ENCODE measurements around the gene C3orf18. TPM values are rescaled to one million over a fixed set of nuclear protein-coding genes. Genes with fewer than 3 reads are reported as not detected.

C3orf18 gene
- total and polyA plus RNA-seq, 2 donors (not counting 3 experiments of a cell fraction or from before 2014, with no cell fraction given): 1.7 to 2.9 TPM

- ChIA-PET CTCF (interaction anchor here (0.6 to 4.9 kb wide), 3 partner anchors 37 to 1770 kb away, joined by 3 to 105 read pairs (median 4); no protein-coding TSS in a partner anchor), POLR2A (no interaction called here)
- Histone ChIP-seq H3K4me3 (replicated peaks in 1 of 3; ENCODE audit: insufficient read depth in 1 of 3, low read depth in 1 of 3, low read length in 3 of 3) (peak overlapping the region in 1 of 3 experiments; percentile 51), H3K9me1 (replicated peaks; ENCODE audit: control insufficient read depth, extremely low read depth, insufficient read depth, low read length) (no peaks in the 10 kb centered on the region), H3K9me3 (replicated peaks; ENCODE audit: control insufficient read depth, insufficient read depth, low read length) (no peaks in the 10 kb centered on the region), H3K9ac (replicated peaks; ENCODE audit: extremely low read depth, insufficient read depth, low read length) (no peak overlapping the region), H4K20me1 (replicated peaks; ENCODE audit: control insufficient read depth, extremely low read depth, insufficient read depth, low read length) (no peaks in the 10 kb centered on the region), H3K4me1 (ENCODE audit: control insufficient read depth, extremely low read depth, insufficient read depth, low read length) (peaks cover 14% of the 10 kb centered on the region), H3K27ac (ENCODE audit: insufficient read depth, low read depth, low read length) (no peak overlapping the region), H3K79me2 (ENCODE audit: control insufficient read depth, insufficient read depth, low read length) (no peaks in the 10 kb centered on the region), H3K4me2 (ENCODE audit: insufficient read depth, low read length) (peak overlapping the region; percentile 34), H3K36me3 (ENCODE audit: control insufficient read depth in 2 of 2, extremely low read depth in 1 of 2, insufficient read depth in 2 of 2, low read length in 2 of 2) (peaks cover 0 to 6% of the 10 kb centered on the region in 2 experiments), H2AFZ (ENCODE audit: low read depth, low read length) (no peak overlapping the region), H3K27me3 (ENCODE audit: control insufficient read depth in 2 of 2, insufficient read depth in 2 of 2, low read length in 2 of 2) (no peaks in the 10 kb centered on the region)
- no peak for DNase-seq (ENCODE audit: low read depth, low spot score)
- intact Hi-C loops (cut with micrococcal nuclease): loop anchor here (5.0 to 10.0 kb wide), 2 partner anchors 892 to 1064 kb away; partner anchors contain the start of genes DCAF1 and TEX264
- TF ChIP-seq GATA2 (IDR thresholded peaks at IDR 0.05; ENCODE audit: insufficient read depth, insufficient read length, low read depth, low read length) (no peak), MYC (IDR thresholded peaks at IDR 0.05; ENCODE audit: low read depth, low read length) (no peak), FOS (IDR thresholded peaks at IDR 0.05; ENCODE audit: borderline replicate concordance, insufficient read depth, low read length) (no peak), EZH2 (IDR thresholded peaks at IDR 0.05; ENCODE audit: borderline replicate concordance, low read depth, low read length, severe bottlenecking) (no peak), JUN (IDR thresholded peaks at IDR 0.05; ENCODE audit: borderline replicate concordance, insufficient read depth, insufficient read length, low read depth) (no peak), POLR2AphosphoS5 (IDR thresholded peaks at IDR 0.05; ENCODE audit: insufficient read depth, low read depth, low read length) (no peak), CTCF (IDR thresholded peaks at IDR 0.05; ENCODE audit: extremely low read depth in 1 of 2, insufficient read depth in 1 of 2, low read depth in 1 of 2, low read length in 2 of 2) (no peak), POLR2A (IDR thresholded peaks at IDR 0.05; ENCODE audit: low read depth, low read length) (no peak), MAX (IDR thresholded peaks at IDR 0.05; ENCODE audit: insufficient read depth, insufficient read length) (no peak)
- dilution Hi-C loops (cut with MboI; ENCODE audit: extremely low pct_ligation_motif_present, low sequenced_read_pairs): no loop called here
- FAIRE-seq: no peak
- no TSS peak for BruUV-seq (replicated peaks)
Measured at GRCh38 chr3:50610181-50610971, 42.8 kb upstream of the C3orf18 start.

Data from endothelial cell of umbilical vein (primary cell).